HEK293 (cell line): ENCODE data around the gene C16orf82.

Experiments used
- CTCF ChIA-PET: fragments of 350-600 bp; formaldehyde crosslinking; extraction: SDS; loops from one replicate; lab custom pipeline; 2021; ENCODE audit warnings: antibody characterized with exemption; lab: Yijun Ruan, JAX
- POLR2A ChIA-PET: fragments of 300-600 bp; formaldehyde crosslinking; extraction: SDS; loops from one replicate; lab custom pipeline; 2020; ENCODE audit warnings: antibody characterized with exemption, inconsistent platforms; lab: Yijun Ruan, JAX
- H3K27ac ChIP-seq: fragments of 200-500 bp; sonication (Bioruptor generic); 2 replicates; pipeline ENCODE4 v1.5.1; 2014; ENCODE audit warnings: low read depth, low read length, control low read depth, inconsistent platforms; ENCODE audit errors: extremely low read depth
- H3K36me3 ChIP-seq, 2 experiments: fragments of 200-500 bp in 1 of 2; sonication (Bioruptor generic) in 1 of 2; 1 replicate in 1 of 2; 2 replicates in 1 of 2; pipeline ENCODE4 v1.5.1; 2014 to 2017; ENCODE audit warnings: inconsistent platforms in 2 of 2, low read length in 2 of 2; ENCODE audit not compliant: control insufficient read depth in 2 of 2, insufficient read depth in 1 of 2
- H3K4me1 ChIP-seq: fragments of 200-500 bp; sonication (Bioruptor generic); 2 replicates; pipeline ENCODE4 v1.5.1; 2014; ENCODE audit warnings: mild to moderate bottlenecking, low read length, inconsistent platforms; ENCODE audit not compliant: control insufficient read depth, insufficient read depth
- H3K4me3 ChIP-seq: 2 replicates; pipeline ENCODE4 v1.5.1; 2011; ENCODE audit warnings: low read depth, mild to moderate bottlenecking, control low read depth, low read length, moderate library complexity
- H3K9me3 ChIP-seq: fragments of 200-500 bp; sonication (Bioruptor generic); 2 replicates; pipeline ENCODE4 v1.5.1; 2014; ENCODE audit warnings: low read depth, low read length, inconsistent platforms; ENCODE audit not compliant: control insufficient read depth, insufficient read depth
- GLI4 ChIP-seq: fragments of 450-650 bp; formaldehyde crosslinking; IDR thresholded peaks from 2 replicates; pipeline ENCODE4 v1.5.1; 2016; ENCODE audit warnings: missing biosample characterization, missing genetic modification characterization
- SP2 ChIP-seq: fragments of 450-650 bp; formaldehyde crosslinking; IDR thresholded peaks from 2 replicates; pipeline ENCODE4 v1.5.1; 2016; ENCODE audit warnings: missing biosample characterization, missing genetic modification characterization
- TCF7L2 ChIP-seq: IDR thresholded peaks from 2 replicates; pipeline ENCODE4 v1.6.1; 2011; ENCODE audit warnings: low read depth, mild to moderate bottlenecking, inconsistent platforms, low read length, moderate library complexity, borderline replicate concordance
- ZBTB48 ChIP-seq: fragments of 450-650 bp; formaldehyde crosslinking; IDR thresholded peaks from 2 replicates; pipeline ENCODE4 v1.5.1; 2016; ENCODE audit warnings: missing biosample characterization, missing genetic modification characterization
- ZEB2 ChIP-seq: fragments of 450-650 bp; formaldehyde crosslinking; IDR thresholded peaks from 2 replicates; pipeline ENCODE4 v1.5.1; 2016; ENCODE audit warnings: missing biosample characterization, missing genetic modification characterization
- ZNF16 ChIP-seq: fragments of 450-650 bp; formaldehyde crosslinking; IDR thresholded peaks from 2 replicates; pipeline ENCODE4 v1.5.1; 2016; ENCODE audit warnings: low read depth, missing biosample characterization, missing genetic modification characterization
- ZNF169 ChIP-seq: fragments of 450-650 bp; formaldehyde crosslinking; IDR thresholded peaks from 2 replicates; pipeline ENCODE4 v1.5.1; 2016; ENCODE audit warnings: missing biosample characterization, missing genetic modification characterization
- ZNF223 ChIP-seq: fragments of 450-650 bp; formaldehyde crosslinking; IDR thresholded peaks from 2 replicates; pipeline ENCODE4 v1.5.1; 2016; ENCODE audit warnings: missing biosample characterization, missing genetic modification characterization
- ZNF266 ChIP-seq: fragments of 450-650 bp; formaldehyde crosslinking; IDR thresholded peaks from 2 replicates; pipeline ENCODE4 v1.5.1; 2016; ENCODE audit warnings: missing biosample characterization, missing genetic modification characterization, low read depth
- ZNF335 ChIP-seq: fragments of 450-650 bp; formaldehyde crosslinking; conservative IDR thresholded peaks from 2 replicates; pipeline ENCODE4 v1.5.1; 2016; ENCODE audit warnings: missing biosample characterization, missing genetic modification characterization
- ZNF404 ChIP-seq: fragments of 450-650 bp; formaldehyde crosslinking; IDR thresholded peaks from 2 replicates; pipeline ENCODE4 v1.5.1; 2017; ENCODE audit warnings: missing biosample characterization, missing genetic modification characterization
- ZNF548 ChIP-seq: fragments of 450-650 bp; formaldehyde crosslinking; IDR thresholded peaks from 2 replicates; pipeline ENCODE4 v1.5.1; 2016; ENCODE audit warnings: missing biosample characterization, missing genetic modification characterization
- ZNF626 ChIP-seq: fragments of 450-650 bp; sonication (Bioruptor Pico); formaldehyde crosslinking; IDR thresholded peaks from 2 replicates; pipeline ENCODE4 v1.5.1; 2018; ENCODE audit warnings: missing biosample characterization, missing genetic modification characterization, inconsistent platforms
- ZNF654 ChIP-seq: fragments of 450-650 bp; formaldehyde crosslinking; IDR thresholded peaks from 2 replicates; pipeline ENCODE4 v1.5.1; 2016; ENCODE audit warnings: low read depth, missing biosample characterization, missing genetic modification characterization
- TF ChIP-seq, protein P1 (sequence below): fragments of 450-650 bp; formaldehyde crosslinking; IDR thresholded peaks from 2 replicates; pipeline ENCODE4 v1.5.1; 2016; ENCODE audit warnings: missing biosample characterization, missing genetic modification characterization
- TF ChIP-seq, protein P2 (sequence below): fragments of 450-650 bp; formaldehyde crosslinking; IDR thresholded peaks from 2 replicates; pipeline ENCODE4 v1.5.1; 2016; ENCODE audit warnings: missing biosample characterization, missing genetic modification characterization

C16orf82 gene

DNA sequence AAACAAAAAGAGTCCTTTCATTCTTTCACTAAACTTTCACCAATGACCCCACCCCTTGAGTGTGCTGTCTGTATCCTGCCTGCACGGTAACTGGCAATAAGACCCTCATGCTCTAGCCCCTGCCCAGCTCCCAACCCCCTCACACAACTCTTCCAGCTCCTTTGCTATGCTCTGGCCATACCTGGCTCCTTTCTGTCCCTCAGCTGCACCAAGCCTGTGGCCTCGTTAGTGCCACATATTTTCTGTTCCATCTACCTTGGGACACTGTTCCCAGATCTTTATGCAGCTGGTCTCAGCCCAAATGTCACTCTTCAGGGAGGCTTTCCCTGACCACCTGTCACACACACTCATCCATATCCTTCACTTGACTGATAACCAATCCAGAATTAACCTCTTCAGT lies 47.3 kb downstream of the C16orf82 start:
- POLR2A ChIA-PET, result no interaction called here
- Histone ChIP-seq H3K4me1 (no peaks in the 10 kb centered on the region), H3K36me3 (no peaks in the 10 kb centered on the region)
- CTCF ChIA-PET, result no interaction called here
- TF ChIP-seq ZNF16 (tag by site-specific recombination) (no peak), ZNF404 (tag by site-specific recombination) (no peak), ZBTB48 (tag by site-specific recombination) (no peak), ZNF626 (tag by site-specific recombination) (no peak), ZEB2 (tag by site-specific recombination) (no peak)
- TF ChIP-seq, all 188 proteins: peak for 0
- Histone ChIP-seq H3K9me3 (no peaks in the 10 kb centered on the region; the same call in 1 of the 2 replicates), H3K4me3 (no peak overlapping the region), H3K27ac (no peak overlapping the region)

DNA sequence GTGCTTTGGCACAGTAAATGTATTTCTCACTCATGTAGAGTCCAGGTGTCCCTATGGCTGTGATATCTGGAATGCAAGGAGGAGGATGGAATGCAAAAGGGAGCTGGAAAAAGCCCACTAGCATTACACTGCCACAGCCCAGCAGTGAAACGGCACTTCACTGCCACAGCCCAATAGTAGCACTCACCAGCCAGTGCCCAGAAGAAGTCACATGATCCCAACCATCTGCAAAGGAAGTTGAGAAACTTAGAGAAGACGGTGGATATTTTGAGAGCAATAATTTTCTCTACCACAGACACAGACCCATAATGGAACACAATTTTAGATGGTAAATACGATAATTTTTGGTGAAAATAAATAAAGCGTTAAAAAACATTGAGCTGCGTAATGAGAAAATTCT lies 51.8 kb downstream of the C16orf82 start:
- no peaks in the 10 kb centered on the region for H3K36me3 ChIP-seq
- no peak overlapping the region for H3K27ac ChIP-seq
- ChIA-PET CTCF (no interaction called here), POLR2A (interaction anchor here (0.7 kb wide), 1 partner anchor 29 kb away, joined by 3 read pairs; no protein-coding TSS in a partner anchor)
- TF ChIP-seq ZNF223 (no peak), ZNF548 (no peak), GLI4 (tag by site-specific recombination) (no peak), ZNF266 (tag by site-specific recombination) (no peak), ZNF654 (no peak), ZNF335 (no peak), SP2 (tag by site-specific recombination) (no peak), ZNF169 (no peak), TCF7L2 (no peak)
- TF ChIP-seq, protein P1, sequence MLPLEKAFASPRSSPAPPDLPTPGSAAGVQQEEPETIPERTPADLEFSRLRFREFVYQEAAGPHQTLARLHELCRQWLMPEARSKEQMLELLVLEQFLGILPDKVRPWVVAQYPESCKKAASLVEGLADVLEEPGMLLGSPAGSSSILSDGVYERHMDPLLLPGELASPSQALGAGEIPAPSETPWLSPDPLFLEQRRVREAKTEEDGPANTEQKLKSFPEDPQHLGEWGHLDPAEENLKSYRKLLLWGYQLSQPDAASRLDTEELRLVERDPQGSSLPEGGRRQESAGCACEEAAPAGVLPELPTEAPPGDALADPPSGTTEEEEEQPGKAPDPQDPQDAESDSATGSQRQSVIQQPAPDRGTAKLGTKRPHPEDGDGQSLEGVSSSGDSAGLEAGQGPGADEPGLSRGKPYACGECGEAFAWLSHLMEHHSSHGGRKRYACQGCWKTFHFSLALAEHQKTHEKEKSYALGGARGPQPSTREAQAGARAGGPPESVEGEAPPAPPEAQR (tag by site-specific recombination), result no peak
- TF ChIP-seq, protein P2, sequence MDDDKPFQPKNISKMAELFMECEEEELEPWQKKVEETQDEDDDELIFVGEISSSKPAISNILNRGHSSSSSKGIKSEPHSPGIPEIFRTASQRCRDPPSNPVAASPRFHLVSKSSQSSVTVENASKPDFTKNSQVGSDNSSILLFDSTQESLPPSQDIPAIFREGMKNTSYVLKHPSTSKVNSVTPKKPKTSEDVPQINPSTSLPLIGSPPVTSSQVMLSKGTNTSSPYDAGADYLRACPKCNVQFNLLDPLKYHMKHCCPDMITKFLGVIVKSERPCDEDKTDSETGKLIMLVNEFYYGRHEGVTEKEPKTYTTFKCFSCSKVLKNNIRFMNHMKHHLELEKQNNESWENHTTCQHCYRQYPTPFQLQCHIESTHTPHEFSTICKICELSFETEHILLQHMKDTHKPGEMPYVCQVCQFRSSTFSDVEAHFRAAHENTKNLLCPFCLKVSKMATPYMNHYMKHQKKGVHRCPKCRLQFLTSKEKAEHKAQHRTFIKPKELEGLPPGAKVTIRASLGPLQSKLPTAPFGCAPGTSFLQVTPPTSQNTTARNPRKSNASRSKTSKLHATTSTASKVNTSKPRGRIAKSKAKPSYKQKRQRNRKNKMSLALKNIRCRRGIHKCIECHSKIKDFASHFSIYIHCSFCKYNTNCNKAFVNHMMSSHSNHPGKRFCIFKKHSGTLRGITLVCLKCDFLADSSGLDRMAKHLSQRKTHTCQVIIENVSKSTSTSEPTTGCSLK, result no peak
- no peaks in the 10 kb centered on the region; the same call in 1 of the 2 replicates for H3K9me3 ChIP-seq
- no peak overlapping the region for H3K4me3 ChIP-seq
- no peaks in the 10 kb centered on the region for H3K4me1 ChIP-seq
